Measurements from ENCODE around the gene PRR5. TPM values are rescaled to one million over a fixed set of nuclear protein-coding genes. Genes with fewer than 3 reads are reported as not detected.

PRR5 gene
- polyA plus RNA-seq, 1 experiment, result 12.9 TPM

DNA sequence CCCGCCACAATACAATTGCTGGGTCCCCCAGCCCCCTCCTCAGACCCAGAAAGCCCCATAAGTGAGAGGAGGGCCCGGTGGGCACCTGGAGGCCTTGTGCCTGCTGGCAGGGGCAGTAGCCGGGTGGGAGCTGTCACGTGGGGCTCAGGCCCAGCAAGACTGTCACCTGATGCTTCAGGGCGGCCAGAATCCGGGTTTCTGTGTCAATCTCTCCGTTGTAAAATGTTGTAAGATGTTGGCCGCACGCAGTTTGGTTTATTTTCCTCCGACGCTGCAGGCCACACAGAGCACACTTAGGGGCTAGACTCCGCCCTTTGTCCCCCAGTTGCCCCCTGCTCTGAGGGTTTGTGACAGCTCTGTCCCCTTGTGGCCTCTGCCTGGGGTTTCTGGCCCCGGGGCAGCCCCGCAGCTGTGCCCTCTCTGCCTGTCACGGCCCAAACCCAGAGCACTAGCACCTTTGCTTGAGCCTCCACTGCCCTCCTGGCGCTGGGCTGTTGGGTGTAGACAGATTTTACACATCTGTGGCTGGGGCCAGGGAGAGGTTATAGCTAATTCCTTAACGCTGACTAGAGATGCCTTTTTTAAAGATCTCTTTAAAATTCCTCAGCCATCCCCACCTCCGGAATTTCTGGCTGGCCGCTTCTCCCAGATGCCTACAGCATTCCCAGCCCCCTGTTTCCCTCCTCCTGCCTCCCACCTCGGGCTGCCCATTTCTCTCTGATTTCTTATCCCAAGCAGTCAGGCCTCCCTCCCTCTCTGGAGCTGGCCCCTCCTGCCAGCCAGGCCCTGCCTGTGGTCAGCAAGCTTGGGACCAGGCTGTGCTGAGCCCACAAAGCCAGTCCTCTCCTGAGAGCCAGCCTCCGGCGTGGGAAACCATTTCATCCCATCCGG is 3.2 kb upstream of the PRR5 start:
- peak overlapping the region; percentile 94 for H3K27ac ChIP-seq (ENCODE audit: low read depth, low read length)
- ChIA-PET CTCF (interaction anchor here (0.7 to 2.6 kb wide), 13 partner anchors 7 to 122 kb away, joined by 3 to 16 read pairs (median 4); no protein-coding TSS in a partner anchor), POLR2A (interaction anchor here (0.6 to 1.6 kb wide), 8 partner anchors 12 to 148 kb away, joined by 3 to 13 read pairs (median 4); no protein-coding TSS in a partner anchor)

GRCh38 chr22:44700456-44700855 is 1.5 kb upstream of the PRR5 start:
- ChIA-PET POLR2A (no interaction called here), CTCF (no interaction called here)
- Histone ChIP-seq H3K9me3 (ENCODE audit: control insufficient read depth, insufficient read depth, low read length) (no peaks in the 10 kb centered on the region; the same call in 1 of the 2 replicates), H3K27ac (ENCODE audit: low read depth, low read length) (no peak overlapping the region), H3K4me3 (ENCODE audit: low read depth, low read length) (no peak overlapping the region), H3K27me3 (ENCODE audit: control insufficient read depth, insufficient read depth, low read length) (no peaks in the 10 kb centered on the region)
- TF ChIP-seq CTCF (IDR thresholded peaks at IDR 0.05; ENCODE audit: low read depth, low read length), result no peak
- DNase-seq (ENCODE audit: low read depth, low spot score), result no peak

More for the DNA sequence above, 3.2 kb upstream of the PRR5 start:
- DNase-seq (ENCODE audit: low read depth, low spot score), result peak; percentile 87
- TF ChIP-seq CTCF (IDR thresholded peaks at IDR 0.05; ENCODE audit: low read depth, low read length), result no peak
- H3K9me3 ChIP-seq (ENCODE audit: control insufficient read depth, insufficient read depth, low read length), result no peaks in the 10 kb centered on the region
- H3K27me3 ChIP-seq (ENCODE audit: control insufficient read depth, insufficient read depth, low read length), result no peaks in the 10 kb centered on the region
- no peak overlapping the region for H3K4me3 ChIP-seq (ENCODE audit: low read depth, low read length)

DNA sequence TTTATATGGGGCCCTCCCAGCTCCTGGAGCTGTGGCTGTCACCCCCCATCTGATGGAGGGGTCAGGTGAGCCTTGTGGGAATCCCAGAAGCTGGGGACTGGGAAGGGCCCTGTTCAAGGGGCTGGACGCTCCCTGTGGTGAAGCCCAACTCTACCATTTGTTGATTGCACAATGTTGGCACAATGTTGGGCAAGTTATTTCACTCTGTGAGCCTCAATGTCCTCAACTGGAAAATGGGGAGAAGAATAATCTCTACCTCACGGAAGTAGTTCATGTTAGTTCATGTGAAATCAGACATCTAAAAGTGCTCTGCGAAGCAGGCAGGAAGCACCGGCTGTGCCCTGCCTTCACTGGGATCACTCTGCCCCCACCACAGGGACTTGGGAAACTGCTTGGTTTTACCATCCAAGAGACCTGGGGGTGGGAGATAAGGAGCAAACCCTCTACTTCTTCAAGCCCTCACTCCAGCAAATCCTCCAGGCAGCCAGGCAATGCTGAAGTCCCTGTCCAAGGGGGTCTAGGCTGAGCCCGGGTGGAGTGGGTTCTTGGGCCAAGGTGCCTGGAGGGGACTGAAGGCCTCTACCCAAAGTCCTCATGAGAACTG is 715 bp upstream of the PRR5 start:
- ChIA-PET POLR2A (interaction anchor here (0.5 to 1.0 kb wide), 2 partner anchors 43 to 46 kb away, joined by 3 read pairs; no protein-coding TSS in a partner anchor), CTCF (no interaction called here)
- Histone ChIP-seq H3K27me3 (ENCODE audit: control insufficient read depth, insufficient read depth, low read length) (no peaks in the 10 kb centered on the region), H3K27ac (ENCODE audit: low read depth, low read length) (peak overlapping the region; percentile 25), H3K9me3 (ENCODE audit: control insufficient read depth, insufficient read depth, low read length) (no peaks in the 10 kb centered on the region; the same call in 1 of the 2 replicates), H3K4me3 (ENCODE audit: low read depth, low read length) (no peak overlapping the region)
- no peak for TF ChIP-seq CTCF (IDR thresholded peaks at IDR 0.05; ENCODE audit: low read depth, low read length)
- no peak for DNase-seq (ENCODE audit: low read depth, low spot score)

GRCh38 chr22:44702479-44703198 is 635 bp downstream of the PRR5 start:
- CTCF ChIA-PET, result interaction anchor here (1.6 kb wide), 1 partner anchor 18 kb away, joined by 4 read pairs; no protein-coding TSS in a partner anchor

More at GRCh38 chr22:44702479-44703198, 635 bp downstream of the PRR5 start:
- H3K4me3 ChIP-seq (ENCODE audit: low read depth, low read length), result peak overlapping the region; percentile 68
- TF ChIP-seq CTCF (IDR thresholded peaks at IDR 0.05; ENCODE audit: low read depth, low read length), result peak; percentile 34
- peak overlapping the region; percentile 47 for H3K27ac ChIP-seq (ENCODE audit: low read depth, low read length)
- H3K9me3 ChIP-seq (ENCODE audit: control insufficient read depth, insufficient read depth, low read length), result no peaks in the 10 kb centered on the region; the same call in 1 of the 2 replicates
- H3K27me3 ChIP-seq (ENCODE audit: control insufficient read depth, insufficient read depth, low read length), result no peaks in the 10 kb centered on the region
- no peak for DNase-seq (ENCODE audit: low read depth, low spot score)
- POLR2A ChIA-PET, result interaction anchor here (0.6 to 1.6 kb wide), 5 partner anchors 13 to 145 kb away, joined by 3 to 7 read pairs (median 3); no protein-coding TSS in a partner anchor

Measured in AG04450 (cell line).